Measurements from ENCODE around the gene MTA2.
"Not testable (repeated sequence)": the region's sequence is repeated elsewhere in the genome, so short reads cannot be mapped to it uniquely, and the experiment has no call there.

The MTA2 gene

DNA sequence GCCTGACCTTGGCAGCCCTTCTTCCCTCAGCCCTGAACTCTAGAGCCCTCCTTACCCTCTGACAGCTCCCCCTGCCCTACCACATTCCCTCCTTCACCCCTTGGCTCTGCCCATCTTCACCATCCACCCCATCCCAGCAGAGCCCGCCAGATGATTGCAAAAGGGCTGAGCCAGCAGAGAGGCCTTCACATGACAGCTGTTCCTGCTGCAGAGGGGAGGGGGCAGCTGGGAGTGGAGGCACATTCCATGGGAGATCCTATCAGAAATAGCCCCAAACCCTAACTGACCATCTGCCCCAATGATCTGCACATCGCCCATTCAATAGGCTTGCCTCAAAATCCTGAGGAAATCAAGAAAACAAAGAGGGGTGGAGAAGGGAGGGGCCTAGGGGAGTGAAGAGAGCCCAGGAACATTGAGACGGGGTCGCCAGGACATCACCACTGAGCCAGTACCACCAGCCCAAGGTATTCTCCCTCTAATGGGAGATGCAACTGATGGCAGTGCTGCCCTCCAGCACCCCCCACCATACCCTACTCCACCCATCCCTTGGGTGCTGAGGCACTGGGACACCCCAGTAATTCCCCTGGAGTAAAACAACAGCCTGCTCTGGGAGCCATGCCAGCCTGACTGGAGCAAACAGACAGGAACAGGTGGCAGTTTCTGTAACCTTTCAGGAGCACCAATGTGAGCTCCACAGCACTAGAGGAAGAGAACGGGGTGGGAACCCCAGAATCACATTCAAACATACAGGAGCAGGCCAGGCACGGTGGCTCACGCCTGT is 47.1 kb downstream of the MTA2 start:
- TF ChIP-seq, protein P1, sequence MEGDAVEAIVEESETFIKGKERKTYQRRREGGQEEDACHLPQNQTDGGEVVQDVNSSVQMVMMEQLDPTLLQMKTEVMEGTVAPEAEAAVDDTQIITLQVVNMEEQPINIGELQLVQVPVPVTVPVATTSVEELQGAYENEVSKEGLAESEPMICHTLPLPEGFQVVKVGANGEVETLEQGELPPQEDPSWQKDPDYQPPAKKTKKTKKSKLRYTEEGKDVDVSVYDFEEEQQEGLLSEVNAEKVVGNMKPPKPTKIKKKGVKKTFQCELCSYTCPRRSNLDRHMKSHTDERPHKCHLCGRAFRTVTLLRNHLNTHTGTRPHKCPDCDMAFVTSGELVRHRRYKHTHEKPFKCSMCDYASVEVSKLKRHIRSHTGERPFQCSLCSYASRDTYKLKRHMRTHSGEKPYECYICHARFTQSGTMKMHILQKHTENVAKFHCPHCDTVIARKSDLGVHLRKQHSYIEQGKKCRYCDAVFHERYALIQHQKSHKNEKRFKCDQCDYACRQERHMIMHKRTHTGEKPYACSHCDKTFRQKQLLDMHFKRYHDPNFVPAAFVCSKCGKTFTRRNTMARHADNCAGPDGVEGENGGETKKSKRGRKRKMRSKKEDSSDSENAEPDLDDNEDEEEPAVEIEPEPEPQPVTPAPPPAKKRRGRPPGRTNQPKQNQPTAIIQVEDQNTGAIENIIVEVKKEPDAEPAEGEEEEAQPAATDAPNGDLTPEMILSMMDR (IDR thresholded peaks at IDR 0.05; ENCODE audit: insufficient read depth, missing control alignments) = no peak
- FAIRE-seq (no peak), DNase-seq (ENCODE audit: insufficient read length, low spot score) (no peak)

DNA sequence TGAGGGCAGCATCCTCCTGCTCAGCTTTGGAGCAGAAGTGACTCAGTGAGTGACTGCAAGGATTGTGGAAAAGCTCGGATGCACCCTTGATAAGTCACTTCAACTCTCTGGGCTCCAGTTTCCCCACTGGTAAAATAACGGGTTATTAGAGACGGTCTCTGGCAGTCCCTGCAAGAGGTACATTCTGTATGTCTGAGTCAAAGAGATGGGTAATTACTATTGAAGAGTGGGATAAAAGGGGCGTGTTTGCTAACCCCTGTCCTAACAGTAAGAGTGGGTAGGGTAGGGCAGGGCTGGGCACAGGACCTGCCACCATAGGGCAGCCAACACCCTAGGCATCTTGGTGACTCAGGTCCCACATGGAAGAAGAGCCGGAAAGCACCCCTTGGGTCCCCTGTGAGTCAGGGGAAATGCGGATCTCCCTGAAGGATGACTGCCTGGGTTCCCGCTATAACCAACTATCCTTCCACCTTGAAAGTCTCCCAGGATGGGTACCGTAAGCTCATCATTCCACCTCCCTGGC is 47.8 kb downstream of the MTA2 start:
- TF ChIP-seq, protein P1 (IDR thresholded peaks at IDR 0.05; ENCODE audit: insufficient read depth, missing control alignments) = no peak
- FAIRE-seq (no peak), DNase-seq (ENCODE audit: insufficient read length, low spot score) (no peak)

DNA sequence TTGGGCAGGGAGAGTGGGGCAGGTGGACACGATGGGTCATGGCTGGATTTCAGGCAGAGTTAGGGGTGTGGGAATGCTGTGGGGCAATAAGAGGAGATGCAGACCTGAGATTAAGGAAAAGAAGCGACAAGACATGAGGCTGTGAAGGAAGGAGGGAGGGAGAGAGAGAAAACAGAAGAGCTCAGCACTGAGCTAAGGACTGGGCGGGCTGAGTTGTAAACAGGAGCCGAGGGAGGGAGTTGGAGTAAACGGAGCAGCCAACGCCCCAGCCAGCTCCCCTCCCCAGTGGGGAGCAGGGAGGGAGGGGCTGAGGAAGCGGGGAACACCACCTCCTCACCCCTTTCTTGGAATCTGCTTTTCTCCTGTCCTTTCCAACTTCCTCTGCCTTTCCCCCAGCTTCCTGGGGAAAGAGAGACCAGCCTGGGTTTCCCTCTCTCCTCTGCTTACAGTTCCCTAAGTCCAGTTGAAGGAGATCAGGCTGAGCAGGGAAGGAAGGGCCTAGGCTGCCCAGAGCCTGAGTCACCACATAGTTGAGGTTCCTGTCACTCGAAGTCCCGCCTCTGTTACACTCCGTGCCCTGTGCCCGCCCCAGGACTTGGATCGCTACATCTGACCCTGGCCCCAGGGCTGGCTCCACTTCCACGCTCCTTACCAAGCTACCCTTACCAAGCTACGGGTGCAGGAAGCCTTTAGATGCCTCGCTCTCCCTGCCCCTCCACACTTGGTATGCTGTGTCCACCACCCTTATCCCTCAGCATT is 48.4 kb downstream of the MTA2 start:
- no peak for DNase-seq (ENCODE audit: insufficient read length, low spot score)
- TF ChIP-seq, protein P1 (IDR thresholded peaks at IDR 0.05; ENCODE audit: insufficient read depth, missing control alignments) = no peak
- no peak for FAIRE-seq

DNA sequence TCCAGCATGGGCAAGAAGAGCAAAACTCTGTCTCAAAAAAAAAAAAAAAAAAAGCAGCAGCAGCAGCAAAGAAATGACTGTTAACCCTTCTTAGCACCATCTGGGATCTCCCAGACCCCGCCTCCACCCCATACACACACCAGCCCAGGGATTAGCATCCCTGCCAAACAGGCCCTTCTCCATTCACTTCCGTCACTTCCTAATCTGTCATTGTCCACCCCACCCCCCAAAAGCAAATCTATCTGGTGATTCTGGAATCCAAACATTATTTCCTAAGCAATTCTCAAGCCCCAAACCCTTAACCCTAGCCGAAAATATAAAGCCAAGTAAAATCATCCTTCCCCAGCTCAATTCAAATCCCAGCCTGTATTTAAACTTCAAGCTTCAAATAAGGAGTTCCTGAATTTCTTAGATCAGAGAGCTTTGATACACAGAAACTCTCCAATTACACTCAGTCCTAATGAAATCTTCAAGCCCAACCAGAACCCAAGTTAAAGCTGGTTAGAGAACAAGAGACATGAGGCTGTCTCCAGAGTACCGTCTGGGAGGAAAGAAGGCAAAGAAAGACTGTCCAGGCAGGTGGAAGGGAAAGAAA is 49.1 kb downstream of the MTA2 start:
- FAIRE-seq = no peak
- TF ChIP-seq, protein P1 (IDR thresholded peaks at IDR 0.05; ENCODE audit: insufficient read depth, missing control alignments) = no peak
- DNase-seq (ENCODE audit: insufficient read length, low spot score) = peak; percentile 85

DNA sequence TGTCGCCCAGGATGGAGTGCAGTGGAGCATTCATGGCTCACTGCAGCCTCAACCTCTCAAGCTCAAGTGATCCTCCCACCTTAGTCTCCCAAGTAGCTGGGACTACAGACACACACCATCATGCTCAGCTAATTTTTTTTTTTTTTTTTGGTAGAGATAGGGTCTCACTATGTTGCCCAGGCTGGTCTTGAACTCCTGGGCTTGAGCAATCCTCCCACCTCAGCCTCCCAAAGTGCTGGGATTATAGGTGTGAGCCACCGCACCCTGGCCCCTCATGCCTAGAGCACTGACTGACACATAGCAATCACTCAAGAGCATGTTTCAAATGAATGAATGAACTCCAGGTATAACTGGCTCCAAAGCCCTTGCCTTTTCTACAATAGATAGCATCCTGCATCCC is 51.2 kb downstream of the MTA2 start:
- FAIRE-seq; DNase-seq (ENCODE audit: insufficient read length, low spot score): not testable (repeated sequence)

DNA sequence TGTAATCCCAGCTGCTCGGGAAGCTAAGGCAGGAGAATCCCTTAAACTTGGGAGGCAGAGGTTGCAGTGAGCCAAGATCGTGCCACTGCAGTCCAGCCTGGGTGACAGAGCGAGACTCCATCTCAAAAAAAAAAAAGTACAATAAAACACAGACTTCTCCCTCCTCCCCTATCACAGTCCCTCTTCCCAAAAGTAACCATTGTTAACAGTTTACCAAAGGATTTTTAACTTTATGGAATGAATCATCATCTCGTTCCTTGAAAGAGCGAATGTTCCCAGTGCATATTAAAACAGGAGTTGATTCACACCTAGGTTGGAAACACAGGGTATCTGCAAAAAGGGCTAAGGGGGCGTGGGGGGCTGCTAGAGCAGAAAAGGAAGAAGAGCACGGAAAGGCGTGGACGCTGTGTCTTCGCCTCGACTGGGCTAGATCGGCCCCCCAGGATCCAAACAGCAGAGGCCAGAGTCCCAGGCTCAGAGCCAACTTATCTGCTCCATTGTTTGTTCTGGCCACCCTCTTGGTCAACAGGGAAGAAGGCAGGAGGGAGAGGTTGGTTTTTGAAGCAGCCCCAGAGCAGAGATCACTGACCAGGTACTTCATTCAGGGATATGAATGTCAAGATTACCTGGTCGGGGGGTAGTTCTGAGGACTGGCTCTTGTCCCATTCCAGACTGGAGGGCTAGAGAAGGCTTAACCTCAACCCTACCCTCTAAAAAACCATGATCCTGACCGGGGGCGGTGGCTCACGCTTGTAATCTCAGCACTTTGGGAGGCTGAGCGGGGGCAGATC is 52.9 kb downstream of the MTA2 start:
- DNase-seq (ENCODE audit: insufficient read length, low spot score) (no peak), FAIRE-seq (no peak)
- TF ChIP-seq, protein P1 (IDR thresholded peaks at IDR 0.05; ENCODE audit: insufficient read depth, missing control alignments) = no peak

Measured in D721Med (cell line).